NCI-H1048 (cell line): ENCODE data around the gene ITGAV.

Source experiments
- DNase-seq: peaks from one replicate; lab custom pipeline; 2025; lab: John Stamatoyannopoulos, UW

ITGAV gene

GRCh38 chr2:186718122-186718521, 128.3 kb downstream of the ITGAV start:
- no peak for DNase-seq

DNA sequence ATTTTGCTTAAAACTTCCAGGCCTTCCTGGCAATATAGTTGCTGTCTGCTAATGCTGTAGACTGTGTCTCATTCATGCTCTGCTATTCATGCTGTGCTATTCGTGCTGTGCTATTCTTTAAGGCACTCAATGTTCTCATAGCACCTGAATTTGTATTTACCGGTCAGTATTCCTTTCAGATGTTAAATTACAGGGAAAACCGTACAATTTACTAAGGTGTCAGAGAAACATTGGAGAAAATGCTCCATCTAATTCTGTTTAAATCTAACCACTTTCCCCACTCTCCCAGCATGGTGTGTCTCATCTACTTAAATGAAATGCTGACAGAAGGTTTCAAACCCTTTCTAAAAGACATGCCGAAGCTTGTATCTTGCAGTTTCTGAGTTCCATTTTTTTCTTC, 129.0 kb downstream of the ITGAV start:
- no peak for DNase-seq

- no peak for DNase-seq
These were observed 132.1 kb downstream of the ITGAV start for GRCh38 chr2:186721956-186722355.

DNA sequence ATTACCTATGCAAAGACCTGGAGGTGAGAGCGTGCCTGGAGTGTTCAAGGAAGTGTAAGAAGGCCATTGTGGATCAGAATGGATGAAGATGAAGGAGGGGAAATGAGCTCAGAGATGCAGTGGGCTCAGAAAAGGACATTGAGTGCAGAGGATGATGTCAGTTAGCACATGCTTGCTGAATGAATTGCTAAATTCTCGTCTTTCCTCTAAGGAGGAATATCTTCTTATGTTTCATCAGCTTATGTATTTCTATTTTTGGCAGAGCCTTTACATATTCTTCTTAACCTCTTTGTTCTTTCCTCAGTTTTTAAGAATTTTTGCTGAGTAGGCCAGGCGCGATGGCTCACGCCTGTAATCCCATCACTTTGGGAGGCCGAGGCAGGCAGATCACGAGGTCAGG, 134.9 kb downstream of the ITGAV start:
- no peak for DNase-seq

DNA sequence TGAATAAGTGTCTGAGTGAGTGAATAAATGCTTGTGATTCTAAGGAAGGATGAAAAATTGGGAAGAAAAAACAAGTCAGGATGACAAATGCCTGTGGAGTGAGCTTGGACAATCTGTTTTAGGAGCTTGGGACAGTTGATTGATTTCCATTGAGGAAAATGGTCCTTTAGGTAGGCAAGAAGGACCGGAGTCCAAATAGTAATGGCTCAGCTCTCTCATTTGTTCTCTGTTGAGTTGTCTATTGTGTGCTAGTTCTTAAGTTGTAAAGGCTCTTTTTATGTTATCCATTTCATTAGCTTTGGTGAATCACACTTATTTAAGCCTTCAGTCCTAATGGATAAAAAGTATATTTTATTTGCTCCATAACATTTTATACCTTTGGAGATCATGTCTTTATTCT, 135.9 kb downstream of the ITGAV start:
- DNase-seq = no peak

DNA sequence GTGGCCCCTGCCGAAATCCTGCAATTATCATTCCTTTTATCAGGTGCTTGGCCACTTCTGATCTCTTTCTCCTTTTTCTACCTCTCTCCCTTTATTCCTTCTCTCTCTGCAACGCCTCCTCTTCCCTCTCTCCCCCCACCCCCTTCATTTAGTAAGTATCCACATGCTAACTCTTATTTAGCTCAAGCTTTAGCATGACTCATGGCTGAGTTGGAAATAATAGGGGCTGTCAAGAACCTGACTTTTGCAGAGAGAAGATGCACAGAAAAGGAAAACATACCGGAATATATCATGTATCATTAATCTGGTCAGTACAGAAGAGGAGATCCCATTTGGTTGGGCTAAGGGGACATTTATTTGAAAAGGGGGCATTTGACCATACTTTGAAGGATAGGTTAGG, 137.1 kb downstream of the ITGAV start:
- no peak for DNase-seq

GRCh38 chr2:186728631-186729030, 138.8 kb downstream of the ITGAV start:
- DNase-seq = no peak
